HCT116 (cell line): ENCODE measurements around the gene SLC13A3. TPM values are rescaled to one million over a fixed set of nuclear protein-coding genes. Genes with fewer than 3 reads are reported as not detected.

Experiments used
- ATAC-seq: fragments of 200-7000 bp; cut with Tn5 transposase; 2 replicates; pipeline ENCODE4 v1.9.1; 2020; ENCODE audit warnings: mild to moderate bottlenecking, moderate library complexity
- BruUV-seq: library from RNA; stranded (reverse); fragments of 400-500 nt; replicated peaks from 2 replicates; lab custom pipeline; 2021; lab: Mats Ljungman, UMichigan
- CTCF ChIA-PET: fragments of 300-600 bp; sonication (Branson Sonifier 250); formaldehyde crosslinking; loops from one replicate; lab custom pipeline; 2021; ENCODE audit warnings: antibody characterized with exemption; lab: Charles Lee
- POLR2A ChIA-PET: fragments of 300-600, 350-600 bp; sonication (Branson Sonifier 250); formaldehyde crosslinking; loops from one replicate; lab custom pipeline; 2021; ENCODE audit warnings: antibody characterized with exemption; lab: Charles Lee
- RAD21 ChIA-PET, 2 experiments: fragments of 300-600 bp; sonication (Branson Sonifier 250); formaldehyde crosslinking; loops; one replicate each; lab custom pipeline; 2023; ENCODE audit warnings: low total read pairs in 2 of 2; ENCODE audit not compliant: uncharacterized antibody in 2 of 2, unreplicated experiment in 2 of 2, low non-redundant PET in 1 of 2; lab: Charles Lee
- DNase-seq: peaks from one replicate; pipeline ENCODE4 v3.0.0-alpha.2; 2010; ENCODE audit warnings: low read depth, low spot score
- H2AFZ ChIP-seq: fragments of 200-600 bp; shearing (Covaris generic), sonication (generic); 2 replicates; pipeline ENCODE4 v1.6.1; 2017; ENCODE audit warnings: low read depth, mixed run types, mixed read lengths, antibody characterized with exemption, low read length; ENCODE audit not compliant: poor library complexity, severe bottlenecking
- H3K27ac ChIP-seq: 2 replicates; pipeline ENCODE4 v1.5.1; 2012; ENCODE audit warnings: low read depth, low read length
- H3K27me3 ChIP-seq: fragments of 200-600 bp; sonication (generic); 2 replicates; pipeline ENCODE4 v1.6.1; 2016; ENCODE audit warnings: mixed run types, low read length, mixed read lengths; ENCODE audit not compliant: insufficient read depth
- H3K36me3 ChIP-seq, 2 experiments: fragments of 200-500 bp in 1 of 2; fragments of 200-600 bp in 1 of 2; sonication (Bioruptor generic) in 1 of 2; sonication (generic) in 1 of 2; 2 replicates each; pipeline versions ENCODE4 v1.5.1 to v1.6.1; 2014 to 2016; ENCODE audit warnings: low read length in 2 of 2, inconsistent platforms in 1 of 2, mixed read lengths in 1 of 2, mixed run types in 1 of 2; ENCODE audit not compliant: insufficient read depth in 2 of 2, control insufficient read depth in 1 of 2
- H3K4me1 ChIP-seq, 2 experiments: fragments of 200-600 bp in 1 of 2; sonication (generic) in 1 of 2; 2 replicates each; pipeline versions ENCODE4 v1.5.1 to v1.6.1; 2012 to 2017; ENCODE audit warnings: low read length in 2 of 2, inconsistent platforms in 1 of 2, mild to moderate bottlenecking in 1 of 2, mixed read lengths in 1 of 2, mixed run types in 1 of 2, moderate library complexity in 1 of 2; ENCODE audit not compliant: insufficient read depth in 2 of 2, control insufficient read depth in 1 of 2
- H3K4me2 ChIP-seq: fragments of 200-600 bp; sonication (generic); 2 replicates; pipeline ENCODE4 v1.6.1; 2017; ENCODE audit warnings: mixed run types, low read length, mixed read lengths
- H3K4me3 ChIP-seq, 2 experiments: fragments of 200-600 bp in 1 of 2; sonication (generic) in 1 of 2; replicated peaks in 1 of 2; 2 replicates each; pipeline ENCODE4 v1.5.1; 2011 to 2016; ENCODE audit warnings: low read length in 2 of 2, control low read depth in 1 of 2, low read depth in 1 of 2, mild to moderate bottlenecking in 1 of 2, mixed read lengths in 1 of 2, mixed run types in 1 of 2
- H3K79me2 ChIP-seq: fragments of 200-600 bp; sonication (generic); 2 replicates; pipeline ENCODE4 v1.6.1; 2017; ENCODE audit warnings: mild to moderate bottlenecking, mixed run types, low read length, moderate library complexity, mixed read lengths; ENCODE audit not compliant: insufficient read depth
- H3K9ac ChIP-seq: fragments of 200-600 bp; sonication (generic); 2 replicates; pipeline ENCODE4 v1.6.1; 2016; ENCODE audit warnings: low read length, mixed read lengths
- H3K9me2 ChIP-seq: fragments of 200-600 bp; sonication (generic), shearing (Covaris generic); 2 replicates; pipeline ENCODE4 v1.6.1; 2017; ENCODE audit warnings: mixed run types, mild to moderate bottlenecking, moderate library complexity; ENCODE audit not compliant: insufficient read depth
- H3K9me3 ChIP-seq, 2 experiments: fragments of 200-500 bp in 1 of 2; fragments of 200-600 bp in 1 of 2; sonication (Bioruptor generic) in 1 of 2; sonication (generic) in 1 of 2; 2 replicates each; pipeline ENCODE4 v1.6.1; 2014 to 2017; ENCODE audit warnings: low read length in 2 of 2, mixed read lengths in 2 of 2, inconsistent platforms in 1 of 2, low read depth in 1 of 2, mild to moderate bottlenecking in 1 of 2, mixed run types in 1 of 2, moderate library complexity in 1 of 2; ENCODE audit not compliant: control insufficient read depth in 1 of 2, insufficient read depth in 1 of 2
- H4K20me1 ChIP-seq: fragments of 200-600 bp; sonication (generic), shearing (Covaris generic); 2 replicates; pipeline ENCODE4 v1.6.1; 2017; ENCODE audit warnings: mixed run types, mild to moderate bottlenecking, moderate library complexity; ENCODE audit not compliant: insufficient read depth
- CBX3 ChIP-seq: IDR thresholded peaks from 2 replicates; pipeline ENCODE4 v1.6.1; 2012; ENCODE audit warnings: low read depth
- CEBPB ChIP-seq: IDR thresholded peaks from 2 replicates; pipeline ENCODE4 v1.6.1; 2012; ENCODE audit warnings: low read depth
- ELF1 ChIP-seq: IDR thresholded peaks from 2 replicates; pipeline ENCODE4 v1.6.1; 2012; ENCODE audit warnings: low read depth, borderline replicate concordance
- POLR2A ChIP-seq: IDR thresholded peaks from 2 replicates; pipeline ENCODE4 v1.7.0; 2011; ENCODE audit warnings: borderline replicate concordance; ENCODE audit not compliant: insufficient read depth, insufficient read length; ENCODE audit errors: extremely low read depth
- RAD21 ChIP-seq: IDR thresholded peaks from 2 replicates; pipeline ENCODE4 v1.6.1; 2012; ENCODE audit warnings: low read depth, mild to moderate bottlenecking
- SIN3A ChIP-seq: IDR thresholded peaks from 2 replicates; pipeline ENCODE4 v1.6.1; 2012; ENCODE audit warnings: low read depth
- TCF7L2 ChIP-seq: IDR thresholded peaks from 2 replicates; pipeline ENCODE4 v1.7.0; 2011; ENCODE audit warnings: borderline replicate concordance, inconsistent platforms; ENCODE audit not compliant: insufficient read depth, insufficient read length; ENCODE audit errors: extremely low read depth
- ZFX ChIP-seq: fragments of 450-650 bp; IDR thresholded peaks from 2 replicates; pipeline ENCODE4 v1.6.1; 2017
- ZNF274 ChIP-seq: fragments of 200-500 bp; sonication (Bioruptor generic); IDR thresholded peaks from 2 replicates; pipeline ENCODE4 v1.6.1; 2014; ENCODE audit warnings: mild to moderate bottlenecking, low read depth, low read length, inconsistent platforms
- intact Hi-C: fragments of 100-400 bp; cut with micrococcal nuclease; formaldehyde crosslinking; loops from 2 replicates; pipeline ENCODE4 v1.10.0; 2022
- total RNA-seq: library from RNA; stranded (reverse); gene quantifications from one replicate; pipeline ENCODE4 v1.2.1, GENCODE V29; 2021; ENCODE audit not compliant: unreplicated experiment
- TF ChIP-seq, protein P1 (sequence below): IDR thresholded peaks from 2 replicates; pipeline ENCODE4 v1.6.1; 2011; ENCODE audit warnings: mild to moderate bottlenecking, low read length, moderate library complexity; ENCODE audit not compliant: insufficient replicate concordance; ENCODE audit errors: extremely low read depth
- TF ChIP-seq, protein P2 (sequence below): IDR thresholded peaks from 2 replicates; pipeline ENCODE4 v1.6.1; 2012
- TF ChIP-seq, protein P3 (sequence below): IDR thresholded peaks from 2 replicates; pipeline ENCODE4 v1.6.1; 2012; ENCODE audit warnings: low read depth

The SLC13A3 gene
- total RNA-seq, 1 experiment from 2014 or later: not detected

DNA sequence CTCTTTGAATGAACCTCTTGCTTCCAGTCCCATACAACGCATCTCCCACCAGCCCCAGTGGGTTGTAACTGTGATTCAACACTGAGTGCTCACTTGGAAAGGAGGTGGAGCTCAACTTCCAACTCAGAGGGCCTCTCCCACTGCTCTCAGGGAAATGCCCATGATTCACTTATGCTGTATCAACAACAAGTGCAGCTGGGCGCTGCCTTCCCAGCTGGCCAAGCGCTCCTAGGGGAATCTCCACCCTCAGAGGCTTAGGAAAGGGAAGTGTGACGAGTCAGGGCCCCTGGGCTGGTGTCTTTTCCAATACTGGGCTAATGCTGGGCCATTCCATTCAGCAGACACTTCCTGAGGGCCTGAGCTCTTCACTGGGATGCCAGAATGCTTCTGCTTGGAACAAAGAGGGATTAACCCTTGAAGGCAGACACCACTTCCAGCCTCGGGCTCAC, 92.7 kb downstream of the SLC13A3 start:
- DNase-seq (no peak), ATAC-seq (no peak)
- intact Hi-C loops: no loop called here
- Histone ChIP-seq H3K9me2 (no peaks in the 10 kb centered on the region), H4K20me1 (no peaks in the 10 kb centered on the region), H3K4me3 (no peak overlapping the region), H3K79me2 (no peaks in the 10 kb centered on the region), H3K36me3 (no peaks in the 10 kb centered on the region), H3K27ac (no peak overlapping the region), H3K4me1 (peaks cover 4 to 14% of the 10 kb centered on the region in 2 experiments; a peak in 2 of 4 replicates), H3K9me3 (no peaks in the 10 kb centered on the region), H2AFZ (no peak overlapping the region), H3K27me3 (no peaks in the 10 kb centered on the region), H3K4me2 (no peak overlapping the region), H3K9ac (no peak overlapping the region)
- TF ChIP-seq CEBPB: no peak
- TF ChIP-seq ZNF274: no peak
- no peak for TF ChIP-seq ZFX
- TF ChIP-seq RAD21: no peak
- TF ChIP-seq CBX3: no peak
- TF ChIP-seq, protein P1, sequence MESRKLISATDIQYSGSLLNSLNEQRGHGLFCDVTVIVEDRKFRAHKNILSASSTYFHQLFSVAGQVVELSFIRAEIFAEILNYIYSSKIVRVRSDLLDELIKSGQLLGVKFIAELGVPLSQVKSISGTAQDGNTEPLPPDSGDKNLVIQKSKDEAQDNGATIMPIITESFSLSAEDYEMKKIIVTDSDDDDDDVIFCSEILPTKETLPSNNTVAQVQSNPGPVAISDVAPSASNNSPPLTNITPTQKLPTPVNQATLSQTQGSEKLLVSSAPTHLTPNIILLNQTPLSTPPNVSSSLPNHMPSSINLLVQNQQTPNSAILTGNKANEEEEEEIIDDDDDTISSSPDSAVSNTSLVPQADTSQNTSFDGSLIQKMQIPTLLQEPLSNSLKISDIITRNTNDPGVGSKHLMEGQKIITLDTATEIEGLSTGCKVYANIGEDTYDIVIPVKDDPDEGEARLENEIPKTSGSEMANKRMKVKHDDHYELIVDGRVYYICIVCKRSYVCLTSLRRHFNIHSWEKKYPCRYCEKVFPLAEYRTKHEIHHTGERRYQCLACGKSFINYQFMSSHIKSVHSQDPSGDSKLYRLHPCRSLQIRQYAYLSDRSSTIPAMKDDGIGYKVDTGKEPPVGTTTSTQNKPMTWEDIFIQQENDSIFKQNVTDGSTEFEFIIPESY: no peak
- TF ChIP-seq, protein P2, sequence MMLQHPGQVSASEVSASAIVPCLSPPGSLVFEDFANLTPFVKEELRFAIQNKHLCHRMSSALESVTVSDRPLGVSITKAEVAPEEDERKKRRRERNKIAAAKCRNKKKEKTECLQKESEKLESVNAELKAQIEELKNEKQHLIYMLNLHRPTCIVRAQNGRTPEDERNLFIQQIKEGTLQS: no peak
- TF ChIP-seq TCF7L2: no peak
- no peak for TF ChIP-seq POLR2A
- TF ChIP-seq, protein P3, sequence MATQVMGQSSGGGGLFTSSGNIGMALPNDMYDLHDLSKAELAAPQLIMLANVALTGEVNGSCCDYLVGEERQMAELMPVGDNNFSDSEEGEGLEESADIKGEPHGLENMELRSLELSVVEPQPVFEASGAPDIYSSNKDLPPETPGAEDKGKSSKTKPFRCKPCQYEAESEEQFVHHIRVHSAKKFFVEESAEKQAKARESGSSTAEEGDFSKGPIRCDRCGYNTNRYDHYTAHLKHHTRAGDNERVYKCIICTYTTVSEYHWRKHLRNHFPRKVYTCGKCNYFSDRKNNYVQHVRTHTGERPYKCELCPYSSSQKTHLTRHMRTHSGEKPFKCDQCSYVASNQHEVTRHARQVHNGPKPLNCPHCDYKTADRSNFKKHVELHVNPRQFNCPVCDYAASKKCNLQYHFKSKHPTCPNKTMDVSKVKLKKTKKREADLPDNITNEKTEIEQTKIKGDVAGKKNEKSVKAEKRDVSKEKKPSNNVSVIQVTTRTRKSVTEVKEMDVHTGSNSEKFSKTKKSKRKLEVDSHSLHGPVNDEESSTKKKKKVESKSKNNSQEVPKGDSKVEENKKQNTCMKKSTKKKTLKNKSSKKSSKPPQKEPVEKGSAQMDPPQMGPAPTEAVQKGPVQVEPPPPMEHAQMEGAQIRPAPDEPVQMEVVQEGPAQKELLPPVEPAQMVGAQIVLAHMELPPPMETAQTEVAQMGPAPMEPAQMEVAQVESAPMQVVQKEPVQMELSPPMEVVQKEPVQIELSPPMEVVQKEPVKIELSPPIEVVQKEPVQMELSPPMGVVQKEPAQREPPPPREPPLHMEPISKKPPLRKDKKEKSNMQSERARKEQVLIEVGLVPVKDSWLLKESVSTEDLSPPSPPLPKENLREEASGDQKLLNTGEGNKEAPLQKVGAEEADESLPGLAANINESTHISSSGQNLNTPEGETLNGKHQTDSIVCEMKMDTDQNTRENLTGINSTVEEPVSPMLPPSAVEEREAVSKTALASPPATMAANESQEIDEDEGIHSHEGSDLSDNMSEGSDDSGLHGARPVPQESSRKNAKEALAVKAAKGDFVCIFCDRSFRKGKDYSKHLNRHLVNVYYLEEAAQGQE: no peak
- TF ChIP-seq ELF1: no peak
- no peak for TF ChIP-seq SIN3A
- ChIA-PET POLR2A (no interaction called here), CTCF (interaction anchor here (0.7 kb wide), 1 partner anchor 10 kb away, joined by 3 read pairs; no protein-coding TSS in a partner anchor), RAD21 (no interaction called here)
- BruUV-seq: no TSS peak
